IMR-90 (cell line): ENCODE results near the gene BEX3. TPM values are rescaled to one million over a fixed set of nuclear protein-coding genes. Genes with fewer than 3 reads are reported as not detected.

Source experiments
- ATAC-seq: fragments of 200-7000 bp; cut with Tn5 transposase; 2 replicates; pipeline ENCODE4 v1.9.1; 2020; ENCODE audit warnings: low read depth, mild to moderate bottlenecking, moderate library complexity
- BruUV-seq: library from RNA; stranded (reverse); fragments of 400-500 nt; replicated peaks from 2 replicates; lab custom pipeline; 2021; lab: Mats Ljungman, UMichigan
- CTCF ChIA-PET: fragments of 300-600 bp; formaldehyde crosslinking; extraction: SDS; loops from one replicate; lab custom pipeline; 2021; ENCODE audit warnings: antibody characterized with exemption; lab: Yijun Ruan, JAX
- POLR2A ChIA-PET: fragments of 300-600 bp; sonication (Branson Sonifier 250); formaldehyde crosslinking; loops from one replicate; lab custom pipeline; 2022; ENCODE audit warnings: antibody characterized with exemption; ENCODE audit not compliant: unreplicated experiment; lab: Charles Lee
- DNase-seq: peaks from one replicate; pipeline ENCODE4 v3.0.0; 2013
- H2AFZ ChIP-seq: replicated peaks from 2 replicates; pipeline ENCODE3; 2013; ENCODE audit warnings: low read length, mild to moderate bottlenecking; ENCODE audit not compliant: poor library complexity
- H2AK5ac ChIP-seq: 2 replicates; pipeline ENCODE4 v1.6.1; 2013; ENCODE audit warnings: low read depth, low read length, inconsistent platforms
- H2AK9ac ChIP-seq: replicated peaks from 2 replicates; pipeline ENCODE3; 2013; ENCODE audit warnings: mild to moderate bottlenecking, low read depth, low read length, moderate library complexity; ENCODE audit not compliant: poor library complexity
- H2BK120ac ChIP-seq: 2 replicates; pipeline ENCODE4 v1.6.1; 2013; ENCODE audit warnings: low read depth, low read length, inconsistent platforms
- H2BK15ac ChIP-seq: 3 replicates; pipeline ENCODE4 v1.6.1; 2013; ENCODE audit warnings: low read depth, low read length, inconsistent platforms
- H2BK20ac ChIP-seq: 2 replicates; pipeline ENCODE4 v1.6.1; 2013; ENCODE audit warnings: low read depth, mild to moderate bottlenecking, inconsistent platforms, low read length, moderate library complexity
- H2BK5ac ChIP-seq: 2 replicates; pipeline ENCODE4 v1.6.1; 2013; ENCODE audit warnings: mild to moderate bottlenecking, low read depth, low read length, inconsistent platforms; ENCODE audit not compliant: poor library complexity, severe bottlenecking
- H3K14ac ChIP-seq: replicated peaks from 2 replicates; pipeline ENCODE4 v1.6.1; 2013; ENCODE audit warnings: low read depth, low read length, inconsistent platforms
- H3K18ac ChIP-seq: 2 replicates; pipeline ENCODE4 v1.6.1; 2013; ENCODE audit warnings: low read depth, low read length, control low read depth
- H3K23ac ChIP-seq: 2 replicates; pipeline ENCODE4 v1.6.1; 2013; ENCODE audit warnings: low read depth, low read length, inconsistent platforms
- H3K27ac ChIP-seq: 2 replicates; pipeline ENCODE4 v1.5.1; 2013; ENCODE audit warnings: mild to moderate bottlenecking, control low read depth, low read length; ENCODE audit not compliant: insufficient read depth
- H3K27me3 ChIP-seq: 2 replicates; pipeline ENCODE4 v1.6.1; 2013; ENCODE audit warnings: low read length; ENCODE audit not compliant: control insufficient read depth, insufficient read depth
- H3K36me3 ChIP-seq: 2 replicates; pipeline ENCODE4 v1.6.1; 2013; ENCODE audit warnings: low read length, mixed read lengths; ENCODE audit not compliant: control insufficient read depth, insufficient read depth
- H3K4ac ChIP-seq: 2 replicates; pipeline ENCODE4 v1.6.1; 2013; ENCODE audit warnings: low read depth, low read length, inconsistent platforms
- H3K4me1 ChIP-seq: 2 replicates; pipeline ENCODE4 v1.6.1; 2013; ENCODE audit warnings: low read length, mixed read lengths; ENCODE audit not compliant: control insufficient read depth, insufficient read depth
- H3K4me2 ChIP-seq: 2 replicates; pipeline ENCODE4 v1.6.1; 2013; ENCODE audit warnings: low read depth, mild to moderate bottlenecking, control low read depth, low read length, moderate library complexity
- H3K4me3 ChIP-seq: 2 replicates; pipeline ENCODE4 v1.5.1; 2013; ENCODE audit warnings: low read depth, mild to moderate bottlenecking, control low read depth, low read length, moderate library complexity; ENCODE audit not compliant: insufficient read depth
- H3K56ac ChIP-seq: 2 replicates; pipeline ENCODE4 v1.6.1; 2013; ENCODE audit warnings: low read length, inconsistent platforms; ENCODE audit not compliant: insufficient read depth; ENCODE audit errors: extremely low read depth
- H3K79me1 ChIP-seq, 2 experiments: 2 replicates each; pipeline ENCODE4 v1.6.1; 2013; ENCODE audit warnings: low read length in 2 of 2, inconsistent platforms in 1 of 2, low read depth in 1 of 2
- H3K9ac ChIP-seq: 2 replicates; pipeline ENCODE4 v1.6.1; 2013; ENCODE audit warnings: low read depth, low read length, control low read depth
- H3K9me1 ChIP-seq: 2 replicates; pipeline ENCODE4 v1.6.1; 2013; ENCODE audit warnings: low read length, inconsistent platforms; ENCODE audit not compliant: insufficient read depth
- H3K9me3 ChIP-seq: 2 replicates; pipeline ENCODE4 v1.6.1; 2013; ENCODE audit warnings: low read length; ENCODE audit not compliant: control insufficient read depth, insufficient read depth
- H4K20me1 ChIP-seq: 2 replicates; pipeline ENCODE4 v1.6.1; 2013; ENCODE audit warnings: low read length, inconsistent platforms; ENCODE audit not compliant: insufficient read depth
- H4K5ac ChIP-seq: 2 replicates; pipeline ENCODE4 v1.6.1; 2013; ENCODE audit warnings: mild to moderate bottlenecking, low read depth, low read length, control low read depth
- H4K8ac ChIP-seq, 2 experiments: 2 replicates each; pipeline ENCODE4 v1.6.1; 2013; ENCODE audit warnings: low read depth in 2 of 2, low read length in 2 of 2, control low read depth in 1 of 2, inconsistent platforms in 1 of 2
- H4K91ac ChIP-seq: 2 replicates; pipeline ENCODE4 v1.6.1; 2013; ENCODE audit warnings: low read depth, low read length, inconsistent platforms; ENCODE audit not compliant: insufficient read depth
- BHLHE40 ChIP-seq: fragments of 150-350 bp; IDR thresholded peaks from 2 replicates; pipeline ENCODE4 v1.6.1; 2016; ENCODE audit warnings: mild to moderate bottlenecking, low read depth, low read length
- CEBPB ChIP-seq: IDR thresholded peaks from 2 replicates; pipeline ENCODE4 v1.6.1; 2012; ENCODE audit warnings: low read depth, low read length, improper control_type of control experiment
- CHD1 ChIP-seq: IDR thresholded peaks from 2 replicates; pipeline ENCODE4 v1.6.1; 2012; ENCODE audit warnings: low read depth, low read length, improper control_type of control experiment
- CTCF ChIP-seq: conservative IDR thresholded peaks from 2 replicates; pipeline ENCODE4 v1.5.1; 2012; ENCODE audit warnings: mild to moderate bottlenecking, low read depth, low read length, improper control_type of control experiment
- FOS ChIP-seq: fragments of 150-350 bp; IDR thresholded peaks from 2 replicates; pipeline ENCODE4 v1.6.1; 2016; ENCODE audit warnings: low read depth, low read length
- MAFK ChIP-seq: IDR thresholded peaks from 2 replicates; pipeline ENCODE4 v1.6.1; 2012; ENCODE audit warnings: low read depth, low read length, improper control_type of control experiment
- MAZ ChIP-seq: IDR thresholded peaks from 2 replicates; pipeline ENCODE4 v1.6.1; 2012; ENCODE audit warnings: low read depth, mild to moderate bottlenecking, low read length, improper control_type of control experiment, moderate library complexity, borderline replicate concordance
- MXI1 ChIP-seq: IDR thresholded peaks from 2 replicates; pipeline ENCODE4 v1.6.1; 2012; ENCODE audit warnings: low read depth, mild to moderate bottlenecking, low read length, moderate library complexity, borderline replicate concordance
- NFE2L2 ChIP-seq: fragments of 150-350 bp; IDR thresholded peaks from 2 replicates; pipeline ENCODE4 v1.6.1; 2016; ENCODE audit warnings: low read depth, mild to moderate bottlenecking, low read length
- POLR2A ChIP-seq: IDR thresholded peaks from 2 replicates; pipeline ENCODE4 v1.6.1; 2012; ENCODE audit warnings: mild to moderate bottlenecking, low read depth, low read length
- RAD21 ChIP-seq: IDR thresholded peaks from 2 replicates; pipeline ENCODE4 v1.6.1; 2012; ENCODE audit warnings: low read length, improper control_type of control experiment
- RCOR1 ChIP-seq: IDR thresholded peaks from 2 replicates; pipeline ENCODE4 v1.6.1; 2012; ENCODE audit warnings: mild to moderate bottlenecking, low read length, improper control_type of control experiment; ENCODE audit not compliant: insufficient replicate concordance
- RFX5 ChIP-seq: IDR thresholded peaks from 2 replicates; pipeline ENCODE4 v1.8.0; 2012; ENCODE audit warnings: low read depth, mild to moderate bottlenecking, low read length, moderate library complexity
- SMC3 ChIP-seq: fragments of 150-350 bp; IDR thresholded peaks from 2 replicates; pipeline ENCODE4 v1.6.1; 2016; ENCODE audit warnings: low read depth, mild to moderate bottlenecking, antibody characterized with exemption, low read length, moderate library complexity
- WGBS, 2 experiments: methylation state at CpG; one replicate each; pipeline versions ENCODE4 v1.1.5 to v1.1.7; 2013; ENCODE audit warnings: missing lambda C conversion rate in 2 of 2; ENCODE audit not compliant: insufficient read length in 1 of 2; ENCODE audit errors: extremely low coverage in 2 of 2; 5-methylcytosine and 5-hydroxymethylcytosine counted together
- dilution Hi-C: fragments of 300-500 bp; cut with HindIII; formaldehyde crosslinking; loops from one replicate; pipeline ENCODE4 v1.14.3; 2018; ENCODE audit warnings: low sequenced_read_pairs; ENCODE audit not compliant: unreplicated experiment
- in situ Hi-C: fragments of 300-500 bp; cut with MboI; formaldehyde crosslinking; loops from 3 replicates; pipeline ENCODE4 v1.14.3; 2019; ENCODE audit warnings: low sequenced_read_pairs, inconsistent platforms, mixed read lengths
- intact Hi-C: fragments of 100-400 bp; cut with micrococcal nuclease; formaldehyde crosslinking; loops from 2 replicates; pipeline ENCODE4 v1.10.0; 2022
- polyA plus RNA-seq, 3 experiments: library from polyadenylated mRNA; depleted of rRNA; stranded (reverse); fragments of >200 nt; gene quantifications; 2 replicates each; pipeline ENCODE4 v1.2.3, GENCODE V29; 2012; ENCODE audit warnings: low replicate concordance in 1 of 3
- total RNA-seq: library from RNA; depleted of rRNA; stranded (reverse); fragments of >200 nt; gene quantifications from 2 replicates; pipeline ENCODE4 v1.2.3, GENCODE V29; 2012
- TF ChIP-seq, protein P1 (sequence below): fragments of 150-350 bp; IDR thresholded peaks from 2 replicates; pipeline ENCODE4 v1.6.1; 2016; ENCODE audit warnings: low read depth, mild to moderate bottlenecking, low read length, moderate library complexity, borderline replicate concordance
- TF ChIP-seq, protein P2 (sequence below): fragments of 150-350 bp; IDR thresholded peaks from 2 replicates; pipeline ENCODE4 v1.6.1; 2017; ENCODE audit warnings: mild to moderate bottlenecking, antibody characterized with exemption, low read length, low read depth

The BEX3 gene
- total and polyA plus RNA-seq, 2 of the 4 experiments (the other 2 are of a cell fraction), result 114 to 409 TPM

- Histone ChIP-seq H3K27ac (no peak overlapping the region), H2AK5ac (no peak overlapping the region), H2AK9ac (no peak overlapping the region), H3K14ac (no peak overlapping the region), H3K56ac (no peak overlapping the region), H3K36me3 (no peaks in the 10 kb centered on the region), H3K79me1 (no peaks in the 10 kb centered on the region), H4K8ac (no peak overlapping the region), H3K4me2 (no peak overlapping the region), H2AFZ (no peak overlapping the region), H2BK120ac (no peak overlapping the region), H3K27me3 (peaks cover 15% of the 10 kb centered on the region), H4K5ac (no peak overlapping the region), H4K20me1 (no peaks in the 10 kb centered on the region), H2BK15ac (no peak overlapping the region), H3K9ac (no peak overlapping the region), H2BK20ac (no peak overlapping the region), H2BK5ac (no peak overlapping the region), H3K23ac (no peak overlapping the region), H4K91ac (no peak overlapping the region), H3K4ac (no peak overlapping the region), H3K18ac (no peak overlapping the region), H3K4me1 (peaks cover 2% of the 10 kb centered on the region; the same call in 1 of the 2 replicates), H3K9me3 (no peaks in the 10 kb centered on the region), H3K9me1 (no peaks in the 10 kb centered on the region), H3K4me3 (no peak overlapping the region)
- ATAC-seq (peak; percentile 83), DNase-seq (peak; percentile 55)
- POLR2A ChIA-PET, result no interaction called here
- dilution Hi-C loops, result no loop called here
- TF ChIP-seq BHLHE40, result no peak
- peak; percentile 69 for TF ChIP-seq CTCF
- TF ChIP-seq MXI1, result no peak
- no peak for TF ChIP-seq CHD1
- no peak for TF ChIP-seq NFE2L2
- peak; percentile 69 for TF ChIP-seq RAD21
- no peak for TF ChIP-seq RFX5
- TF ChIP-seq SMC3, result peak; percentile 82
- no peak for TF ChIP-seq POLR2A
- TF ChIP-seq, protein P1, sequence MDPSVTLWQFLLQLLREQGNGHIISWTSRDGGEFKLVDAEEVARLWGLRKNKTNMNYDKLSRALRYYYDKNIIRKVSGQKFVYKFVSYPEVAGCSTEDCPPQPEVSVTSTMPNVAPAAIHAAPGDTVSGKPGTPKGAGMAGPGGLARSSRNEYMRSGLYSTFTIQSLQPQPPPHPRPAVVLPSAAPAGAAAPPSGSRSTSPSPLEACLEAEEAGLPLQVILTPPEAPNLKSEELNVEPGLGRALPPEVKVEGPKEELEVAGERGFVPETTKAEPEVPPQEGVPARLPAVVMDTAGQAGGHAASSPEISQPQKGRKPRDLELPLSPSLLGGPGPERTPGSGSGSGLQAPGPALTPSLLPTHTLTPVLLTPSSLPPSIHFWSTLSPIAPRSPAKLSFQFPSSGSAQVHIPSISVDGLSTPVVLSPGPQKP, result no peak
- no peak for TF ChIP-seq RCOR1
- TF ChIP-seq, protein P2, sequence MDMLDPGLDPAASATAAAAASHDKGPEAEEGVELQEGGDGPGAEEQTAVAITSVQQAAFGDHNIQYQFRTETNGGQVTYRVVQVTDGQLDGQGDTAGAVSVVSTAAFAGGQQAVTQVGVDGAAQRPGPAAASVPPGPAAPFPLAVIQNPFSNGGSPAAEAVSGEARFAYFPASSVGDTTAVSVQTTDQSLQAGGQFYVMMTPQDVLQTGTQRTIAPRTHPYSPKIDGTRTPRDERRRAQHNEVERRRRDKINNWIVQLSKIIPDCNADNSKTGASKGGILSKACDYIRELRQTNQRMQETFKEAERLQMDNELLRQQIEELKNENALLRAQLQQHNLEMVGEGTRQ, result no peak
- TF ChIP-seq MAFK, result no peak
- TF ChIP-seq CEBPB, result no peak
- no peak for TF ChIP-seq FOS
- TF ChIP-seq MAZ, result no peak
- in situ Hi-C loops, result no loop called here
- intact Hi-C loops, result loop anchor here (1.0 to 5.0 kb wide), 2 partner anchors 121 to 131 kb away; no protein-coding TSS in a partner anchor
- CTCF ChIA-PET, result interaction anchor here (0.6 to 1.3 kb wide), 3 partner anchors 27 to 122 kb away, joined by 3 to 4 read pairs (median 3); no protein-coding TSS in a partner anchor
- WGBS, 2 experiments, result no CpG with 5 or more reads among the region's 2 CpGs
- BruUV-seq, result no TSS peak
Measured at GRCh38 chrX:103343105-103343504, 33.2 kb upstream of the BEX3 start.
